PFSK-1 (cell line): Measurements from ENCODE around the gene VWA5A. TPM values are rescaled to one million over a fixed set of nuclear protein-coding genes. Genes with fewer than 3 reads are reported as not detected.

Experiments
- FOXP2 ChIP-seq: optimal IDR thresholded peaks from 2 replicates; pipeline ENCODE3; 2011; ENCODE audit warnings: borderline replicate concordance, control low read depth, inconsistent platforms; ENCODE audit not compliant: insufficient read depth; ENCODE audit errors: extremely low read length, extremely low read depth
- POLR2AphosphoS5 ChIP-seq: IDR thresholded peaks from 2 replicates; pipeline ENCODE4 v1.6.1; 2012; ENCODE audit warnings: low read depth, mild to moderate bottlenecking, control low read depth, low read length, moderate library complexity
- REST ChIP-seq, 2 experiments: IDR thresholded peaks; 2 replicates each; pipeline versions ENCODE4 v1.6.1 to v1.8.0; 2011 to 2012; ENCODE audit warnings: low read depth in 2 of 2, low read length in 2 of 2, control low read depth in 1 of 2, inconsistent platforms in 1 of 2, mild to moderate bottlenecking in 1 of 2, moderate library complexity in 1 of 2; ENCODE audit not compliant: insufficient read depth in 1 of 2
- SIN3A ChIP-seq: IDR thresholded peaks from 2 replicates; pipeline ENCODE4 v1.6.1; 2012; ENCODE audit warnings: mild to moderate bottlenecking, low read length, moderate library complexity, borderline replicate concordance; ENCODE audit not compliant: insufficient read depth
- TAF1 ChIP-seq: IDR thresholded peaks from 2 replicates; pipeline ENCODE4 v1.6.1; 2012; ENCODE audit warnings: low read length, control low read depth, borderline replicate concordance; ENCODE audit not compliant: insufficient read depth
- polyA plus RNA-seq: library from polyadenylated mRNA; unstranded; fragments of >200 nt; gene quantifications from one replicate; pipeline ENCODE4 v1.2.1, GENCODE V29; 2012; ENCODE audit warnings: low read depth, missing spikeins; ENCODE audit not compliant: insufficient read length

The VWA5A gene
- 2.1 TPM for polyA plus RNA-seq

DNA sequence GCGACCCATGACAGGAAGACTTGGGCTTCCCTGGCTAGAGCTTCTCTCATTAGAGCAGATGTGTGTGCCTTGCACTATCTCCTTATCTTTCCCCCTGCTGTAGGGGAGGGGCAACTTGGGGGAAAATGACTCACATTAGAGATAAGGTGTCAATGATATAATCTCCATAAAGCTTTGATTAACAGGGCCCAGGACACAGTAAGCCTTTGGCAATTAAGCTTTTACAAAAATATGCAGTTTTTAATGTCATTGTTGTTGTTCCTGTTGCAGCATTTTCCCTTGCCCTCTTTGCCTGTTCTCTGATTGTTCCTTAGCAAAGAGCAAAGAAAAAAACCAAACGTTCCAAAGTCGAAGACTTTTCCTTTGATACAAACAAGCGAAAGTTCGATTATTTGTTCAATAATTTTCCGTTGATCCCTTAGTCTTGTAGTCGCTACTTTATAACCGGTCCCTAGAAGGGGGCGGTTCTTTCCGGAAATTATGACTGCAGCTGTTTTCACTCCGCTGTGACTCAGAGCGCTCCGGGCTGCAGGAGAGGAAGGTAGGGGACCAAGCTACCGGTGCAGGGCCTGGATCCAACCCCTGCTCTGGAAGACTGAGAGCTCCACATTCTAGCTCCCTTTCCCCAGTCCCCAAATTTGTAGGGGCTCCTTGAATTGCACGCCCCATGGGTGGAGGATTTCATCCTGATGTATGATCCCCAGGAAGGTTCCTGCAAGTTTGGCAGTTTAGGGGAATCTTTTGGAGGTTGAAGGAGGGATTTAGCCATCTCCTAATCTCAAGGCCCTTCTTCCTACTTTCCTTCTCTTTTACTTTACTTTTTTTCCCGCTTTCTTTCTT, at the start of gene VWA5A:
VWA5A (plus strand) TSS at position 509 of the 840 bp plus-strand sequence. CDS start 2,062 bp downstream, outside the sequence.
- peak; percentile 76; the same call in 1 of the 2 replicates for TF ChIP-seq POLR2AphosphoS5
- TF ChIP-seq FOXP2, result no peak
- peak; percentile 97; the same call in 1 of the 2 replicates for TF ChIP-seq TAF1
- no peak for TF ChIP-seq REST (IDR thresholded peaks at IDR 0.05; ENCODE audit: insufficient read depth in 1 of 2, low read depth in 2 of 2, low read length in 2 of 2)
- peak; percentile 91; the same call in 1 of the 2 replicates for TF ChIP-seq SIN3A

DNA sequence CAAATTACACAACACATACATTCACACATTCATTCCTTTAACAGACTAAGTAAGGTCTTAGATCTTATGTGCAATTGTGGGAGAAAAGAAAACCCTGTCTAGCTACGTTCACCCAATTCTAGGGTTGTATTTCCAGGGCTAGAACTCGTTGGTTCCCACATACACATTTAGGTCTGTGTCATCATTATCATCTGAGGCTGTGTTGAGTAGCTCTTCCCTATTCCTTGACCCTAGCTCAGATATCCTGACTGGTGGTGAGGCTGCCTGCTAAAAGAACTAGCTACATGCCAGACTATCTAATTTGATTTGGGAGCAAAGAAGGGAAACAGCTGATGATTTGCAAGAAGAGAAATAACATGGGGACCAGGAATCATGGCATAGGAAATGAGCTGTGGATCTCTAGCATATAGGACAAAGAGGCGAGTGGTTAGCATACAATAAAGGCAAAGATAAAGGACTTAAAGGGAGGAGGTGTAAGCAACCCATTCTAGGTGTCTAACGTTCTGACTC, 46.6 kb upstream of the VWA5A start:
- TF ChIP-seq REST (IDR thresholded peaks at IDR 0.05; ENCODE audit: insufficient read depth in 1 of 2, low read depth in 2 of 2, low read length in 2 of 2) (no peak), POLR2AphosphoS5 (no peak), SIN3A (no peak), TAF1 (no peak), FOXP2 (no peak)

- TF ChIP-seq POLR2AphosphoS5 (no peak), SIN3A (peak; percentile 76; the same call in 1 of the 2 replicates), FOXP2 (no peak), TAF1 (no peak), REST (IDR thresholded peaks at IDR 0.05; ENCODE audit: insufficient read depth in 1 of 2, low read depth in 2 of 2, low read length in 2 of 2) (no peak)
Observed at GRCh38 chr11:124069429-124070401, 45.5 kb upstream of the VWA5A start.

DNA sequence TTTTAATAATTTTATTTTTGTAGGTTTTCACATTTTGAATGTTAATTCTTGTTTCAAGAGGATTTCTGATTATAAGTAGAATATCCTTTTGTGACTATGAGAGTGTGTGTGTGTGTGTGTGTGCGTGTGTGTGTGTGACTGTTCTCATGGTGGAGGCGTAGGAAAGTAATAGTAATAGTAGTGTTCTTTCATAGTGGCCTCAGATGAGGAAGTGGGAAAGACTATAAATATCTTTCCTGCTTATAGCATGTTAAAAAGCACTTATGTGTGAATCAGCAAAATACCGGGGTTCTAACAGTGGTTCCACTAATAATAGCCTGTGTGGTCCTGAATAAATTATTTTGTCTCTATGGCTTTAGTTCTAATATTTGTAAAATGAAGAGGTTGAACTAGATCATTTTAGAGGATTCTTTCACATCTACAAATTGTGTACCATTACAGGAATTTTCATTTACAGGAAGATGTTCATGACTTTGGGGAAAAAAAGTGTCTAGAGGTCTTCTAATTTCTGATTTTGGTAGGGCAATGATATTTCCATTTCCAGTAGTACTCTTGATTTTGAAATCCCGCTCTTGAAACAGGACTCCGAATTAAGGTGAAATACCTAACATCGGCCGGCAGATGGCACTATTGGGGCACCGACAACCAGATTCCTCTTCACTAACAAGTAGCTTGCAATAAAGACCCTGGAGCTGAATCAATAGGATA, 44.2 kb upstream of the VWA5A start:
- TF ChIP-seq SIN3A (no peak), FOXP2 (no peak), TAF1 (no peak), POLR2AphosphoS5 (no peak), REST (IDR thresholded peaks at IDR 0.05; ENCODE audit: insufficient read depth in 1 of 2, low read depth in 2 of 2, low read length in 2 of 2) (no peak)
